Loucy (cell line): Measurements from ENCODE around the gene HPDL.

Experiments used
- H2AFZ ChIP-seq: fragments of 200-600 bp; sonication (generic); 2 replicates; pipeline ENCODE4 v1.6.0; 2016; ENCODE audit warnings: antibody characterized with exemption, mild to moderate bottlenecking, low read length, moderate library complexity
- H3F3A ChIP-seq: fragments of 200-600 bp; 2 replicates; pipeline ENCODE4 v1.6.0; 2016; ENCODE audit warnings: antibody characterized with exemption, low read depth, mild to moderate bottlenecking
- H3K27me3 ChIP-seq: fragments of 200-600 bp; sonication (generic); 2 replicates; pipeline ENCODE4 v1.6.1; 2014; ENCODE audit warnings: low read length, mild to moderate bottlenecking; ENCODE audit not compliant: insufficient read depth, poor library complexity, severe bottlenecking
- H3K36me3 ChIP-seq: fragments of 200-600 bp; sonication (generic); 2 replicates; pipeline ENCODE4 v1.6.1; 2016; ENCODE audit warnings: low read length; ENCODE audit not compliant: insufficient read depth
- H3K4me1 ChIP-seq: fragments of 200-600 bp; sonication (generic); 2 replicates; pipeline ENCODE4 v1.5.1; 2014; ENCODE audit warnings: low read length, mild to moderate bottlenecking; ENCODE audit not compliant: insufficient read depth, poor library complexity, severe bottlenecking
- H3K4me2 ChIP-seq: fragments of 200-600 bp; sonication (generic); 2 replicates; pipeline ENCODE4 v1.6.0; 2014; ENCODE audit warnings: antibody characterized with exemption, low read length, low read depth, mild to moderate bottlenecking; ENCODE audit not compliant: poor library complexity, severe bottlenecking
- H3K4me3 ChIP-seq: fragments of 200-600 bp; sonication (generic); 2 replicates; pipeline ENCODE4 v1.5.1; 2014; ENCODE audit warnings: low read length, mild to moderate bottlenecking, mixed read lengths; ENCODE audit not compliant: poor library complexity, severe bottlenecking
- H3K79me2 ChIP-seq: fragments of 200-600 bp; sonication (generic); 2 replicates; pipeline ENCODE4 v1.6.1; 2014; ENCODE audit warnings: low read length; ENCODE audit not compliant: insufficient read depth
- H3K9ac ChIP-seq: fragments of 200-600 bp; sonication (generic); 2 replicates; pipeline ENCODE4 v1.6.0; 2014; ENCODE audit warnings: mild to moderate bottlenecking, low read depth, low read length, moderate library complexity; ENCODE audit not compliant: poor library complexity, severe bottlenecking
- H3K9me2 ChIP-seq: fragments of 200-600 bp; sonication (generic); replicated peaks from 2 replicates; pipeline ENCODE4 v1.6.1; 2016; ENCODE audit warnings: low read depth, low read length, mixed read lengths
- H3K9me3 ChIP-seq: fragments of 200-600 bp; sonication (generic); 2 replicates; pipeline ENCODE4 v1.6.1; 2014; ENCODE audit warnings: mild to moderate bottlenecking, antibody characterized with exemption, low read length, low read depth; ENCODE audit not compliant: insufficient read depth
- H4K20me1 ChIP-seq: fragments of 200-600 bp; sonication (generic); 2 replicates; pipeline ENCODE4 v1.6.0; 2014; ENCODE audit warnings: antibody characterized with exemption, low read length, mild to moderate bottlenecking; ENCODE audit not compliant: insufficient read depth, poor library complexity, severe bottlenecking
- EZH2phosphoT487 ChIP-seq: fragments of 200-600 bp; IDR thresholded peaks from 2 replicates; pipeline ENCODE4 v1.6.1; 2018; ENCODE audit warnings: antibody characterized with exemption, mild to moderate bottlenecking, moderate library complexity, borderline replicate concordance
- TF ChIP-seq, protein P1 (sequence below): fragments of 200-600 bp; sonication (generic); conservative IDR thresholded peaks from 2 replicates; pipeline ENCODE4 v1.5.1; 2014; ENCODE audit warnings: mild to moderate bottlenecking, antibody characterized with exemption, low read length

The HPDL gene

DNA sequence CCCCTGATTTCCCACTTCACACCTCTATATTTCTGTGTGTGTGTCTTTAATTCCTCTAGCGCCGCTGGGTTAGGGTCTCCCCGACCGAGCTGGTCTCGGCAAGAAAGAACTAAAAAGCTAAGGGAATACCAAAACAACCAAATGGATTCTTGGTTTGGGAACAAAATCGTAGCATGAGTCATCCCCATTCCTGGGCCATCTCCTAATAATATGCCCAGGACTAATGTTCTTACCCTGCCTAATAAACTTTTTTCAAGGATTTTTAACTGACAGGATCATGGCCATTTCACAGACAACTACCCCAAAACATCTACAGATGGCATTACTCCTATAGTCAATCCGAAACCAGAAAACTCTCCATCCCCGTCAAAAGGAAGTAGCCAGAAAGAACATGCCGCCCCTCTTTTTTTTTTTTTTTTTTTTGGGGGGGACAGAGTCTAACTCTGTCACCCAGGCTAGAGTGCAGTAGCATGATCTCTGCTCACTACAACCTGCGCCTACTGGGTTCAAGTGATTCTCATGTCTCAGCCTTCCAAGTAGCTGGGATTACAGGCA, 4.1 kb upstream of the HPDL start:
- H2AFZ ChIP-seq = no peak overlapping the region
- no peaks in the 10 kb centered on the region for H3K27me3 ChIP-seq
- H3K4me3 ChIP-seq = no peak overlapping the region
- TF ChIP-seq, protein P1, sequence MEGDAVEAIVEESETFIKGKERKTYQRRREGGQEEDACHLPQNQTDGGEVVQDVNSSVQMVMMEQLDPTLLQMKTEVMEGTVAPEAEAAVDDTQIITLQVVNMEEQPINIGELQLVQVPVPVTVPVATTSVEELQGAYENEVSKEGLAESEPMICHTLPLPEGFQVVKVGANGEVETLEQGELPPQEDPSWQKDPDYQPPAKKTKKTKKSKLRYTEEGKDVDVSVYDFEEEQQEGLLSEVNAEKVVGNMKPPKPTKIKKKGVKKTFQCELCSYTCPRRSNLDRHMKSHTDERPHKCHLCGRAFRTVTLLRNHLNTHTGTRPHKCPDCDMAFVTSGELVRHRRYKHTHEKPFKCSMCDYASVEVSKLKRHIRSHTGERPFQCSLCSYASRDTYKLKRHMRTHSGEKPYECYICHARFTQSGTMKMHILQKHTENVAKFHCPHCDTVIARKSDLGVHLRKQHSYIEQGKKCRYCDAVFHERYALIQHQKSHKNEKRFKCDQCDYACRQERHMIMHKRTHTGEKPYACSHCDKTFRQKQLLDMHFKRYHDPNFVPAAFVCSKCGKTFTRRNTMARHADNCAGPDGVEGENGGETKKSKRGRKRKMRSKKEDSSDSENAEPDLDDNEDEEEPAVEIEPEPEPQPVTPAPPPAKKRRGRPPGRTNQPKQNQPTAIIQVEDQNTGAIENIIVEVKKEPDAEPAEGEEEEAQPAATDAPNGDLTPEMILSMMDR = no peak
- no peak for TF ChIP-seq EZH2phosphoT487
- no peaks in the 10 kb centered on the region for H3K9me2 ChIP-seq
- H4K20me1 ChIP-seq = no peaks in the 10 kb centered on the region
- no peaks in the 10 kb centered on the region for H3K79me2 ChIP-seq
- no peaks in the 10 kb centered on the region for H3K36me3 ChIP-seq
- no peaks in the 10 kb centered on the region for H3K4me1 ChIP-seq
- H3K9ac ChIP-seq = no peak overlapping the region
- H3K9me3 ChIP-seq = no peaks in the 10 kb centered on the region
- H3F3A ChIP-seq = no peaks in the 10 kb centered on the region
- no peak overlapping the region for H3K4me2 ChIP-seq

DNA sequence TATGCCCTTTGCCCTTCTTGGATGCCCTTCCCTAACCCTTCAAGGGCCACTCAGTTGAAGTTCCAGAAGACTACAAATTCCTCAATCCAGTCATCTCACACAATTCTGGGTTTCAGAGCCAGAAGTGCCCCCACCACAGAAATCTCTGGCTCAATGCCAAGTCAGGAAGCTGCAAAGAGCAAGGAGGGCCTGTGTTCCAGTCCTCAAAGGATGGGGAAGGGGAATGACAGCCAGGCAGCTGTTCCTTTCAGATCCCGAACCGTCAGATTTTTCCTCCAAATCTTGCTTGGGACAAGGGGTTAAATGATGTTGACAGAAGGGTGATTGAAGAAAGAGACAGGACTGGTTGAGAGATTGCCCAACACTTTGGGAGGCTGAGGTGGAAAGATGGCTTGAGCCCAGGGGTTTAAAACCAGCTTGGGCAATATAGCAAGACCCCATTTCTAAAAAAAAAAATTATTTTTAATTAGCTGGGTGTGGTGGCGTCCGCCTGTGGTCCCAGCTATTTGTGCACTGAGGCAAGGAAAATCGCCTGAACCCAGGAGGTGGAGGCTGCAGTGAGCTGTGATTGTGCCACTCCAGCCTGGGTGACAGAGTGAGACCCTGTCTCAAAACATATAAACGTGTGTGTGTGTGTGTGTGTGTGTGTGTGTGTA, 716 bp upstream of the HPDL start:
- Histone ChIP-seq H3K4me1 (no peaks in the 10 kb centered on the region), H3K9me2 (no peaks in the 10 kb centered on the region), H3F3A (no peaks in the 10 kb centered on the region), H3K36me3 (peaks cover 6% of the 10 kb centered on the region; the same call in 1 of the 2 replicates), H4K20me1 (no peaks in the 10 kb centered on the region), H3K4me3 (no peak overlapping the region), H3K4me2 (no peak overlapping the region), H3K79me2 (no peaks in the 10 kb centered on the region), H3K9me3 (no peaks in the 10 kb centered on the region), H2AFZ (no peak overlapping the region), H3K9ac (no peak overlapping the region), H3K27me3 (no peaks in the 10 kb centered on the region)
- TF ChIP-seq, protein P1 = no peak
- TF ChIP-seq EZH2phosphoT487 = no peak

DNA sequence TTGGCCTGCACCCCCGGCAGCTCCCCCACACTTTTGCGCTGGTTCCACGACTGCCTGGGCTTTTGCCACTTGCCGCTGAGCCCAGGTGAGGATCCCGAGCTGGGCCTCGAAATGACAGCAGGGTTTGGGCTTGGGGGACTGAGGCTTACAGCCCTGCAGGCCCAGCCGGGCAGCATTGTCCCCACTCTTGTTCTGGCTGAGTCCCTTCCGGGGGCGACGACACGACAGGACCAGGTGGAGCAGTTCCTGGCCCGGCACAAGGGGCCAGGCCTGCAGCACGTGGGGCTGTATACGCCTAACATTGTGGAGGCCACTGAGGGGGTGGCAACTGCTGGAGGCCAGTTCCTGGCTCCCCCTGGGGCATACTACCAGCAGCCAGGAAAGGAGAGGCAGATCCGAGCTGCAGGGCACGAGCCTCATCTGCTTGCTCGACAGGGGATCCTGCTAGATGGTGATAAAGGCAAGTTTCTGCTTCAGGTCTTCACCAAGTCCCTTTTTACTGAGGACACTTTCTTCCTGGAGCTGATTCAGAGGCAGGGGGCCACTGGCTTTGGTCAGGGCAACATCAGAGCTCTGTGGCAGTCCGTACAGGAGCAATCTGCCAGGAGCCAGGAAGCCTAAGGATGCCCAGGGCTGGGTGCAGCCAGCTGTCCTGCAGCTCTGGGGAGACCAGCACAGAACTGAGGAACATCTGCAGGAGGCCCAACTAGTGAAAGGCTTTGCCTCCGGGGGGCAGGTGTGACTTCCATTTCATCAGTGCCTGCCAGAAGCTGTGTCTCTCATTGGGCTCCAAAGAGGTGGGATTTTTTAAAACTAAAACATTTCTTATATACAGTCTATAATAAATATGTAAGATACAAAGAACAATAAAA, 1.2 kb downstream of the HPDL start:
- no peaks in the 10 kb centered on the region for H3K27me3 ChIP-seq
- TF ChIP-seq, protein P1 = no peak; the same call in 1 of the 2 replicates
- no peak for TF ChIP-seq EZH2phosphoT487
- H3K4me2 ChIP-seq = no peak overlapping the region
- no peaks in the 10 kb centered on the region for H3K79me2 ChIP-seq
- H3K4me1 ChIP-seq = no peaks in the 10 kb centered on the region
- H4K20me1 ChIP-seq = no peaks in the 10 kb centered on the region
- H3K4me3 ChIP-seq = no peak overlapping the region
- H3K9ac ChIP-seq = no peak overlapping the region
- H3K9me3 ChIP-seq = no peaks in the 10 kb centered on the region
- H3F3A ChIP-seq = no peaks in the 10 kb centered on the region
- no peaks in the 10 kb centered on the region for H3K9me2 ChIP-seq
- peaks cover 25% of the 10 kb centered on the region; the same call in 1 of the 2 replicates for H3K36me3 ChIP-seq
- H2AFZ ChIP-seq = no peak overlapping the region
